SK-N-SH (cell line): ENCODE results near the gene IGF1R. TPM values are rescaled to one million over a fixed set of nuclear protein-coding genes. Genes with fewer than 3 reads are reported as not detected.

Source experiments
- CTCF ChIA-PET: fragments of 300-600, 350-600 bp; formaldehyde crosslinking; extraction: SDS; loops from one replicate; lab custom pipeline; 2021; lab: Yijun Ruan, JAX
- POLR2A ChIA-PET: fragments of 350-600 bp; sonication (Branson Sonifier 250); formaldehyde crosslinking; extraction: SDS; loops from one replicate; lab custom pipeline; 2020; ENCODE audit warnings: antibody characterized with exemption, inconsistent platforms; lab: Yijun Ruan, JAX
- DNase-seq: peaks from one replicate; pipeline ENCODE4 v3.0.0; 2012
- H2AFZ ChIP-seq: fragments of 200-600 bp; sonication (generic); 2 replicates; pipeline ENCODE4 v1.8.1; 2016; ENCODE audit warnings: antibody characterized with exemption, mild to moderate bottlenecking, low read depth
- H3F3A ChIP-seq: fragments of 200-600 bp; sonication (generic); replicated peaks from 2 replicates; pipeline ENCODE3; 2016; ENCODE audit warnings: antibody characterized with exemption, mild to moderate bottlenecking; ENCODE audit not compliant: insufficient read depth
- H3K27ac ChIP-seq, 2 experiments: fragments of 200-500 bp in 1 of 2; fragments of 200-600 bp in 1 of 2; sonication (Bioruptor generic) in 1 of 2; sonication (generic), shearing (Covaris generic) in 1 of 2; 2 replicates each; pipeline versions ENCODE4 v1.5.1 to v1.6.1; 2014 to 2016; ENCODE audit warnings: low read depth in 2 of 2, inconsistent platforms in 1 of 2, low read length in 1 of 2, mild to moderate bottlenecking in 1 of 2, mixed read lengths in 1 of 2
- H3K27me3 ChIP-seq: fragments of 200-600 bp; sonication (generic), shearing (Covaris generic); 2 replicates; pipeline ENCODE4 v1.6.1; 2016; ENCODE audit warnings: mixed run types; ENCODE audit not compliant: insufficient read depth
- H3K36me3 ChIP-seq, 2 experiments: fragments of 200-500 bp in 1 of 2; fragments of 200-600 bp in 1 of 2; sonication (Bioruptor generic) in 1 of 2; sonication (generic) in 1 of 2; replicated peaks in 1 of 2; 2 replicates each; pipeline versions ENCODE3 to v1.5.1; 2014 to 2016; ENCODE audit warnings: low read length in 1 of 2, mild to moderate bottlenecking in 1 of 2; ENCODE audit not compliant: insufficient read depth in 2 of 2, control insufficient read depth in 1 of 2
- H3K4me1 ChIP-seq, 2 experiments: fragments of 200-500 bp in 1 of 2; fragments of 200-600 bp in 1 of 2; sonication (Bioruptor generic) in 1 of 2; sonication (generic), shearing (Covaris generic) in 1 of 2; 2 replicates each; pipeline versions ENCODE4 v1.5.1 to v1.6.1; 2014 to 2016; ENCODE audit warnings: low read depth in 1 of 2, low read length in 1 of 2, mixed run types in 1 of 2; ENCODE audit not compliant: insufficient read depth in 2 of 2, control insufficient read depth in 1 of 2
- H3K4me2 ChIP-seq: fragments of 200-600 bp; sonication (generic), shearing (Covaris generic); 2 replicates; pipeline ENCODE4 v1.6.1; 2017; ENCODE audit warnings: mixed run types
- H3K4me3 ChIP-seq, 2 experiments: fragments of 200-500 bp in 1 of 2; fragments of 200-600 bp in 1 of 2; sonication (Bioruptor generic) in 1 of 2; sonication (generic), shearing (Covaris generic) in 1 of 2; 2 replicates each; pipeline versions ENCODE4 v1.5.1 to v1.8.1; 2014 to 2016; ENCODE audit warnings: low read depth in 2 of 2, inconsistent platforms in 1 of 2, low read length in 1 of 2, mild to moderate bottlenecking in 1 of 2, mixed read lengths in 1 of 2, moderate library complexity in 1 of 2
- H3K79me2 ChIP-seq: fragments of 200-600 bp; sonication (generic); 2 replicates; pipeline ENCODE4 v1.8.1; 2017; ENCODE audit warnings: mild to moderate bottlenecking; ENCODE audit not compliant: insufficient read depth
- H3K9ac ChIP-seq: fragments of 200-600 bp; sonication (generic); 2 replicates; pipeline ENCODE4 v1.6.1; 2017; ENCODE audit warnings: mixed run types
- H3K9me2 ChIP-seq: fragments of 200-600 bp; sonication (generic); 2 replicates; pipeline ENCODE4 v1.6.1; 2017; ENCODE audit warnings: mixed run types
- H3K9me3 ChIP-seq: fragments of 200-600 bp; sonication (generic); 2 replicates; pipeline ENCODE4 v1.6.1; 2017; ENCODE audit warnings: mixed run types, mild to moderate bottlenecking, moderate library complexity
- H4K20me1 ChIP-seq: fragments of 200-600 bp; sonication (generic); 2 replicates; pipeline ENCODE4 v1.6.1; 2017; ENCODE audit warnings: mild to moderate bottlenecking, mixed run types; ENCODE audit not compliant: insufficient read depth
- ELF1 ChIP-seq: IDR thresholded peaks from 2 replicates; pipeline ENCODE4 v1.4.0; 2012
- EZH2phosphoT487 ChIP-seq: fragments of 200-600 bp; sonication (generic); IDR thresholded peaks from 2 replicates; pipeline ENCODE4 v1.6.1; 2017; ENCODE audit warnings: low read depth, mixed run types, mild to moderate bottlenecking, antibody characterized with exemption, moderate library complexity, borderline replicate concordance
- FOXJ3 ChIP-seq: sonication (generic); formaldehyde crosslinking; IDR thresholded peaks from 2 replicates; pipeline ENCODE4 v1.5.1; 2020; ENCODE audit warnings: mild to moderate bottlenecking, missing genetic modification reagents
- FOXM1 ChIP-seq: IDR thresholded peaks from 2 replicates; pipeline ENCODE4 v1.4.0; 2012; ENCODE audit warnings: low read depth, mild to moderate bottlenecking
- GABPA ChIP-seq: IDR thresholded peaks from 2 replicates; pipeline ENCODE4 v1.4.0; 2012; ENCODE audit warnings: low read depth, mild to moderate bottlenecking
- GATA2 ChIP-seq: sonication (generic); formaldehyde crosslinking; IDR thresholded peaks from 2 replicates; pipeline ENCODE4 v1.5.0; 2020; ENCODE audit warnings: mild to moderate bottlenecking, missing genetic modification reagents
- JUND ChIP-seq: IDR thresholded peaks from 2 replicates; pipeline ENCODE4 v1.4.0; 2012
- MEF2A ChIP-seq: IDR thresholded peaks from 2 replicates; pipeline ENCODE4 v1.4.0; 2012; ENCODE audit warnings: low read depth, borderline replicate concordance
- POLR2AphosphoS5 ChIP-seq: IDR thresholded peaks from 2 replicates; pipeline ENCODE4 v1.6.1; 2012; ENCODE audit warnings: low read depth, low read length
- RCOR1 ChIP-seq: fragments of 150-350 bp; IDR thresholded peaks from 2 replicates; pipeline ENCODE4 v1.6.1; 2017; ENCODE audit warnings: antibody characterized with exemption, low read length
- RFX5 ChIP-seq: IDR thresholded peaks from 2 replicates; pipeline ENCODE4 v1.6.1; 2012; ENCODE audit warnings: mild to moderate bottlenecking, improper control_type of control experiment, low read length
- SMC3 ChIP-seq: IDR thresholded peaks from 2 replicates; pipeline ENCODE4 v1.6.1; 2012; ENCODE audit warnings: low read depth, low read length, improper control_type of control experiment
- TEAD4 ChIP-seq: IDR thresholded peaks from 2 replicates; pipeline ENCODE4 v1.4.0; 2012; ENCODE audit warnings: mild to moderate bottlenecking, borderline replicate concordance; ENCODE audit not compliant: insufficient read depth
- WGBS: methylation state at CpG from one replicate; pipeline ENCODE4 v1.1.6; 2017; ENCODE audit warnings: low lambda C conversion rate; 5-methylcytosine and 5-hydroxymethylcytosine counted together
- polyA plus RNA-seq, 3 experiments: library from polyadenylated mRNA; depleted of rRNA; stranded (reverse); fragments of >200 nt; gene quantifications; 2 replicates each; pipeline ENCODE4 v1.2.3, GENCODE V29; 2012
- TF ChIP-seq, protein P1 (sequence below): IDR thresholded peaks from 2 replicates; pipeline ENCODE4 v1.4.0; 2012; ENCODE audit warnings: low read depth
- TF ChIP-seq, protein P2 (sequence below): fragments of 150-350 bp; IDR thresholded peaks from 2 replicates; pipeline ENCODE4 v1.6.1; 2016; ENCODE audit warnings: mild to moderate bottlenecking, low read depth, low read length
- TF ChIP-seq, protein P3 (sequence below): IDR thresholded peaks from 2 replicates; pipeline ENCODE4 v1.4.0; 2012; ENCODE audit warnings: low read depth, borderline replicate concordance
- TF ChIP-seq, protein P4 (sequence below): fragments of 200-600 bp; sonication (generic); IDR thresholded peaks from 2 replicates; pipeline ENCODE4 v1.6.1; 2017; ENCODE audit warnings: antibody characterized with exemption, mild to moderate bottlenecking, moderate library complexity
- TF ChIP-seq, protein P5 (sequence below): fragments of 150-350 bp; IDR thresholded peaks from 2 replicates; pipeline ENCODE4 v1.6.1; 2017; ENCODE audit warnings: antibody characterized with exemption, low read length, low read depth, borderline replicate concordance
- TF ChIP-seq, protein P6 (sequence below): IDR thresholded peaks from 2 replicates; pipeline ENCODE4; 2012

Gene IGF1R
- polyA plus RNA-seq, 1 of the 3 experiments (the other 2 are of a cell fraction), result 9.5 TPM

DNA sequence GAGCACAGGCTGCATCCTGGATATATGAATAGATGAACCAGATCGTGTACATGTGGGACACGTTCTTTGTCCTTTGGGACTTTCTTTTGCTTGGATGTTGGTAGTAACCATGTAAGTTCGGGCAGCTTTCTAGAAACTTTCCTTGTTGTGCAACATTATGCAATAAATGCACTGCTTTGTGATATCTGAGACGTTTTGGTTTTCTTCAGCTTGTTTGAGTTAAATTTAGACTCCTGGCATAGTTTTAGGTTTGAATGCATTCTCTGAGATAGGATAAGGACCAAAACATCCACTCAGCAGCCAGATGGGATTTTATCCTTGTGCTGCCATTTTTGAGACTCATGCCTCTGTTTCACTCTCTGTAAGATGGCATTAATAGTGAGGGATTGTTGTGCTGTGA, 158.9 kb downstream of the IGF1R start:
- Histone ChIP-seq H3K4me3 (no peak overlapping the region), H3K4me1 (peaks cover 0 to 10% of the 10 kb centered on the region in 2 experiments; a peak in 2 of 4 replicates), H2AFZ (no peak overlapping the region), H3K36me3 (no peaks in the 10 kb centered on the region), H3K79me2 (peaks cover 77% of the 10 kb centered on the region), H3K27me3 (no peaks in the 10 kb centered on the region), H3K9me2 (no peaks in the 10 kb centered on the region), H3K9ac (no peak overlapping the region), H3F3A (peaks cover 5% of the 10 kb centered on the region), H3K4me2 (no peak overlapping the region), H4K20me1 (peaks cover 8% of the 10 kb centered on the region; the same call in 1 of the 2 replicates), H3K9me3 (no peaks in the 10 kb centered on the region), H3K27ac (no peak overlapping the region)
- TF ChIP-seq MEF2A, result 0 out of 2 replicates have a peak, but pooled peaks have one; percentile 36
- TF ChIP-seq, protein P1, sequence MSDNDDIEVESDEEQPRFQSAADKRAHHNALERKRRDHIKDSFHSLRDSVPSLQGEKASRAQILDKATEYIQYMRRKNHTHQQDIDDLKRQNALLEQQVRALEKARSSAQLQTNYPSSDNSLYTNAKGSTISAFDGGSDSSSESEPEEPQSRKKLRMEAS, result no peak
- CTCF ChIA-PET, result interaction anchor here (1.1 to 2.8 kb wide), 7 partner anchors 10 to 293 kb away, joined by 3 to 9 read pairs (median 4); no protein-coding TSS in a partner anchor
- DNase-seq, result no peak
- 74% methylated on average over 4 of the region's 4 CpGs for WGBS
- POLR2A ChIA-PET, result no interaction called here

DNA sequence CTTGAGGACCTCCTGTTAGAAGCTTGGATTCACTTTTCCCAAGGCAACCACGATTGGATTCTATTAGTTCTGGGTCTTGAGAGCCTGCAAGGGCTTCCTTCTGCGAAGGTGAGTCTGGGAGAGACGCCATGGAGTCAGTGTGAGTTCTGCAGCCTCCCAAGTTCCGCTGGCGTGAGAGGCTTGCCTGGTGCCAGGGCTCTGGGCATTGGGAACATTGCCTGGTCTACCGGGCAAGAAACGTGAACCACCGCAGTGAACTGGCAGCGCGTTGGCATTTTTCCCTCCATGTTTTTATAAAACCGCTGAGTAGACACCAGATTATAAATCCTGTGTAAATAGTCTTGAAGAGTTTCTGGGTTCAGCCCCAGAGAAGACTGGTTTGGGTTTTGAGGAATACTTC, 160.9 kb downstream of the IGF1R start:
- Histone ChIP-seq H3K36me3 (no peaks in the 10 kb centered on the region), H3K9me3 (no peaks in the 10 kb centered on the region), H4K20me1 (no peaks in the 10 kb centered on the region; the same call in 1 of the 2 replicates), H3K4me3 (no peak overlapping the region), H3K9me2 (no peaks in the 10 kb centered on the region), H3K79me2 (peaks cover 81% of the 10 kb centered on the region), H2AFZ (no peak overlapping the region), H3K9ac (no peak overlapping the region), H3K27ac (no peak overlapping the region), H3K4me1 (peaks cover 0 to 8% of the 10 kb centered on the region in 2 experiments; a peak in 2 of 4 replicates), H3K27me3 (no peaks in the 10 kb centered on the region), H3F3A (peaks cover under 1% of the 10 kb centered on the region), H3K4me2 (no peak overlapping the region)
- no peak for DNase-seq
- ChIA-PET CTCF (interaction anchor here (1.5 to 2.8 kb wide), 2 partner anchors 25 to 42 kb away, joined by 3 to 6 read pairs; no protein-coding TSS in a partner anchor), POLR2A (no interaction called here)
- WGBS, result 96% methylated on average over 10 of the region's 11 CpGs
- TF ChIP-seq EZH2phosphoT487 (no peak), MEF2A (no peak), FOXM1 (no peak), GABPA (no peak), TEAD4 (no peak), SMC3 (no peak), POLR2AphosphoS5 (no peak), RCOR1 (no peak), JUND (no peak), FOXJ3 (CRISPR knock-in tag) (no peak), ELF1 (no peak), GATA2 (CRISPR knock-in tag) (no peak), RFX5 (no peak)
- TF ChIP-seq, protein P2, sequence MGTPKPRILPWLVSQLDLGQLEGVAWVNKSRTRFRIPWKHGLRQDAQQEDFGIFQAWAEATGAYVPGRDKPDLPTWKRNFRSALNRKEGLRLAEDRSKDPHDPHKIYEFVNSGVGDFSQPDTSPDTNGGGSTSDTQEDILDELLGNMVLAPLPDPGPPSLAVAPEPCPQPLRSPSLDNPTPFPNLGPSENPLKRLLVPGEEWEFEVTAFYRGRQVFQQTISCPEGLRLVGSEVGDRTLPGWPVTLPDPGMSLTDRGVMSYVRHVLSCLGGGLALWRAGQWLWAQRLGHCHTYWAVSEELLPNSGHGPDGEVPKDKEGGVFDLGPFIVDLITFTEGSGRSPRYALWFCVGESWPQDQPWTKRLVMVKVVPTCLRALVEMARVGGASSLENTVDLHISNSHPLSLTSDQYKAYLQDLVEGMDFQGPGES, result no peak
- TF ChIP-seq, protein P3, sequence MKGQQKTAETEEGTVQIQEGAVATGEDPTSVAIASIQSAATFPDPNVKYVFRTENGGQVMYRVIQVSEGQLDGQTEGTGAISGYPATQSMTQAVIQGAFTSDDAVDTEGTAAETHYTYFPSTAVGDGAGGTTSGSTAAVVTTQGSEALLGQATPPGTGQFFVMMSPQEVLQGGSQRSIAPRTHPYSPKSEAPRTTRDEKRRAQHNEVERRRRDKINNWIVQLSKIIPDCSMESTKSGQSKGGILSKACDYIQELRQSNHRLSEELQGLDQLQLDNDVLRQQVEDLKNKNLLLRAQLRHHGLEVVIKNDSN, result no peak
- TF ChIP-seq, protein P4, sequence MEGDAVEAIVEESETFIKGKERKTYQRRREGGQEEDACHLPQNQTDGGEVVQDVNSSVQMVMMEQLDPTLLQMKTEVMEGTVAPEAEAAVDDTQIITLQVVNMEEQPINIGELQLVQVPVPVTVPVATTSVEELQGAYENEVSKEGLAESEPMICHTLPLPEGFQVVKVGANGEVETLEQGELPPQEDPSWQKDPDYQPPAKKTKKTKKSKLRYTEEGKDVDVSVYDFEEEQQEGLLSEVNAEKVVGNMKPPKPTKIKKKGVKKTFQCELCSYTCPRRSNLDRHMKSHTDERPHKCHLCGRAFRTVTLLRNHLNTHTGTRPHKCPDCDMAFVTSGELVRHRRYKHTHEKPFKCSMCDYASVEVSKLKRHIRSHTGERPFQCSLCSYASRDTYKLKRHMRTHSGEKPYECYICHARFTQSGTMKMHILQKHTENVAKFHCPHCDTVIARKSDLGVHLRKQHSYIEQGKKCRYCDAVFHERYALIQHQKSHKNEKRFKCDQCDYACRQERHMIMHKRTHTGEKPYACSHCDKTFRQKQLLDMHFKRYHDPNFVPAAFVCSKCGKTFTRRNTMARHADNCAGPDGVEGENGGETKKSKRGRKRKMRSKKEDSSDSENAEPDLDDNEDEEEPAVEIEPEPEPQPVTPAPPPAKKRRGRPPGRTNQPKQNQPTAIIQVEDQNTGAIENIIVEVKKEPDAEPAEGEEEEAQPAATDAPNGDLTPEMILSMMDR, result no peak
- TF ChIP-seq, protein P5, sequence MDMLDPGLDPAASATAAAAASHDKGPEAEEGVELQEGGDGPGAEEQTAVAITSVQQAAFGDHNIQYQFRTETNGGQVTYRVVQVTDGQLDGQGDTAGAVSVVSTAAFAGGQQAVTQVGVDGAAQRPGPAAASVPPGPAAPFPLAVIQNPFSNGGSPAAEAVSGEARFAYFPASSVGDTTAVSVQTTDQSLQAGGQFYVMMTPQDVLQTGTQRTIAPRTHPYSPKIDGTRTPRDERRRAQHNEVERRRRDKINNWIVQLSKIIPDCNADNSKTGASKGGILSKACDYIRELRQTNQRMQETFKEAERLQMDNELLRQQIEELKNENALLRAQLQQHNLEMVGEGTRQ, result no peak
- TF ChIP-seq, protein P6, sequence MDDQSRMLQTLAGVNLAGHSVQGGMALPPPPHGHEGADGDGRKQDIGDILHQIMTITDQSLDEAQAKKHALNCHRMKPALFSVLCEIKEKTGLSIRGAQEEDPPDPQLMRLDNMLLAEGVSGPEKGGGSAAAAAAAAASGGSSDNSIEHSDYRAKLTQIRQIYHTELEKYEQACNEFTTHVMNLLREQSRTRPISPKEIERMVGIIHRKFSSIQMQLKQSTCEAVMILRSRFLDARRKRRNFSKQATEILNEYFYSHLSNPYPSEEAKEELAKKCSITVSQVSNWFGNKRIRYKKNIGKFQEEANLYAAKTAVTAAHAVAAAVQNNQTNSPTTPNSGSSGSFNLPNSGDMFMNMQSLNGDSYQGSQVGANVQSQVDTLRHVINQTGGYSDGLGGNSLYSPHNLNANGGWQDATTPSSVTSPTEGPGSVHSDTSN, result no peak
